Stimulated activated CD4-positive, alpha-beta T cell treated with anti-CD3 and anti-CD28 coated beads, Interleukin-12 subunit alpha, Interleukin-12 subunit beta, amount 100 ng/mL, for 24 hours (primary cell): Measurements from ENCODE around the gene ABCA2.

Experiments
- DNase-seq, 2 experiments: peaks; one replicate each; pipeline ENCODE4 v3.0.0-alpha.2; 2020; ENCODE audit warnings: low read depth in 2 of 2

Gene ABCA2

GRCh38 chr9:136979769-136980587 is 48.1 kb downstream of the ABCA2 start:
- no peak for DNase-seq

GRCh38 chr9:136978865-136979544 is 49.0 kb downstream of the ABCA2 start:
- no peak for DNase-seq

DNA sequence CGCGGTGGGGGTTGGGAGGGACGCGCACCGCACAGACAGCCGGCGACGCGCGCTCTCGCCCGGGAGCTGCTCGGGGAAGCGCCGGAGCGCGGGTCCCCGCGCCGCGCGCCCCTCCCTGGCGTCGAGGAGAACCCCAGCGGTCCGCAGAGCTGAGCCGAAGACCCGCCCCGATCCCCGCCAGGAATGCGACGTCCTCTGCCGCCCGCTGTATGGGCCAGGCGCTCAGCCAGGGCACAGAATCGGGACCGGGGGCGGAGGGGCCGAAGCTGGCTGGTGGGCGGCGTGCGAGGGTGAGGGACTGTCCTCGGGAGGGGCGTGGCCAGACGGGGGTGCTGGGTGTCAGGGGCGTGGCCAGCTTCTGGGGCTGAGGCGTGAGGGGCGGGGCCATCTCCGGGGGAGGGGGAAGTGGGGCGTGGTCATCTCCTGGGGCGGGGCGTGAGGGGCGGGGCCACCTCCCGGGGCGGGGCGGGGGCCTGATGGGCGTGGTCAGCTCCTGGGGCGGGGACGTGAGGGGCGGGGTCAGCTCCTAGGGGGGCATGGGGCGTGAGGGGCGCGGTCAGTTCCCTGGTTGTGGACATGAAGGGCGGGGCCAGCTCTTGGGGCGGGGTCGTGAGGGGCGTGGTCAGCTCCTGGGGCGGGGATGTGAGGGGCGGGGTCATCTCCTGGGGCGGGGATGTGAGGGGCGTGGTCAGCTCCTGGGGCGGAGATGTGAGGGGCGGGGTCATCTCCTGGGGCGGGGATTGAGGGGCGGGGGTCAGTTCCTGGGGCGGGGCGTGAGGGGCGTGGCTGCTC is 49.8 kb downstream of the ABCA2 start:
- DNase-seq: peak; percentile 39 to 55

DNA sequence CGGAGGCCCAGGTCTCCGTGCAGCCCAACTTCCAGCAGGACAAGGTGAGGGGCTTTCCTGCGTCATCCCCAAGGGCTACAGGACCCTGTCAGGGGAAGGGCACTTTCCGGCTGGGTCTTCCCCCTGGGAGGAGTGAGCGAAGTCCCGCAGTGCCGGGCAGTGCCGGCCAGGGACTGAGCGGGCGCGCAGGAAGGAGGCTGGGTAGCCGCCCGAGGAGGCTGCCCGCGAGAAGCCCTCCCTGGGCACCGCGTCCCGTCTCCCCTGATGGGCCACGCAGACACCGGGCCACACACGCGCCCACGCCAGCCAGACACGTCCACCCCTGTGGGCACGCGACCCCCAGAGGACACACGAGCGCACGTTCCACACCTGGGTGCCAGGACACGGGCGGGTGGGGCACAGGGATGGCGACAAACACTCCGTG is 50.4 kb downstream of the ABCA2 start:
- no peak for DNase-seq

DNA sequence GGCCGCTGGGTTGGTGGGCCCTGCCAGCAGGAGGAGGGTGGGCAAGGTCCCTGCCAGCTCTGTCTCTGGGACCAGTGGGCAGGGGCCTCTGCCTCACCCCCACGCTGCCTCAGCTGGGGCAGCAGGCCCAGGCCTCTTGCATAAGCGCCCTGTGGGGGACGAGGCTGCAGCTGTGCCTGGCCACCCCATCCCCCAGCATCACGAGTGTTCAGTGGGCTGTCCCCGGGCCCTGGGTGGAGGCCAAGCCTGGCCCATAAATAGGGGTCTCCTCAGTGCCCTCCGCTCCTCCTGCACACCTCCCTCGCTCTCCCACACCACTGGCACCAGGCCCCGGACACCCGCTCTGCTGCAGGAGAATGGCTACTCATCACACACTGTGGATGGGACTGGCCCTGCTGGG is 50.8 kb downstream of the ABCA2 start, which contains the start of gene PTGDS:
PTGDS (plus strand) TSS at position 282 of the 400 bp plus-strand sequence; CDS start at position 357, 75 bp downstream.
- no peak for DNase-seq

- DNase-seq: no peak
Measured at GRCh38 chr9:136975644-136976043, 52.4 kb downstream of the ABCA2 start.

DNA sequence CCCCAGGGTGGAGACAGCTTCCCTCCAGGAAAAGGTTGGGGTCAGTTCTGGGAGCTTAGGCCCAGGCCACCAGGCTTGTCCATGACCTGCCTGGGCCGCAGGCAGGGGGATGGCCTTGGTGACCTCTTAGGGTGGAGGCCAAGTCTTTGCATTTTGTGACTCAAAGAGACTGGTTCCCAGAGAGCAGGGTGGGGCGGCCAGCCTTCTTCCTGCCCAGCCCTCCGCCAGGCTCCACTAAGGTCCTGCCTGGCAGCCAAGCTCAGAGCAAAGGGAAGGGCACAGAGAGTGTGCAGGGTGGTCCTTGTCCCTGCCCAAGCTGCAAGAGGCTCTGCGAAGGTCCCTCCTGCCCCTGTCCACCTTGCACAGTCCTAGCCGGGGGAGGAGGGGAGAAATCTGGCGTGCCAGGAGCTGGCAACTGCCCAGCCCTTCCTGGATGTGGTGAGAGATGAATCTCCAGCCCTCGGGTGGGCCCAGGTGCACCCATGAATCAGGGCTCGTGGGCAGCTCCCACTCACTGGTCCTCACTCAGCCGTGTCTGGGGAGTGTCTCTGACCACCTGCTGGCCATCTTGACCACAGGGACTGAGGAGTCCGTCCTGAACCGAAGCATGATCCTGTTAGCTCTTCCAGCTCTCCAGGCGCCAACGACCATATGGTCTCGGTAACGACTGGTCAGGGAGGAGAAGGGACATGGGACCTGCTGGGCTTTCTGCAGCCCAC is 53.1 kb downstream of the ABCA2 start:
- DNase-seq: no peak

- no peak for DNase-seq
Measured at GRCh38 chr9:136973618-136974617, 54.1 kb downstream of the ABCA2 start.

DNA sequence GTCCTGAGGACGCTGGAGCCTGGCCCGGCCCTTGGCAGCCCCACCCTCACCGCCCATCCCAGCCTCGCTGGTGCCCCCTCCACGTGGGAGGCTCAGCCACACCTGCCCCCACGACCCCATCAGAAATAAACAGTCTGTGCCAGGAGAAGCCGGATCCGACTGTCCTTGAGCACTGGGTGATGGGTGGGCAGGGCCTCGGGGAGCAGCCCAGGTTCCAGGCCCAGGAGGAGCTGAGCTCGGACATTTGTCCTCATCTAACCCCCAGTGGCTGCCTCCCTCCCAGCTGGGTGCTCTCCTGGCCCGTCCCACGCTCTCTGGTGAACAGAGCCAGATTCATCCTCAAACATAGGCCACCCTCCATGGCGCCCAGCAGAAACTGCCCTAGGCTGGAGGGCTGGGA is 55.3 kb downstream of the ABCA2 start:
- no peak for DNase-seq

DNA sequence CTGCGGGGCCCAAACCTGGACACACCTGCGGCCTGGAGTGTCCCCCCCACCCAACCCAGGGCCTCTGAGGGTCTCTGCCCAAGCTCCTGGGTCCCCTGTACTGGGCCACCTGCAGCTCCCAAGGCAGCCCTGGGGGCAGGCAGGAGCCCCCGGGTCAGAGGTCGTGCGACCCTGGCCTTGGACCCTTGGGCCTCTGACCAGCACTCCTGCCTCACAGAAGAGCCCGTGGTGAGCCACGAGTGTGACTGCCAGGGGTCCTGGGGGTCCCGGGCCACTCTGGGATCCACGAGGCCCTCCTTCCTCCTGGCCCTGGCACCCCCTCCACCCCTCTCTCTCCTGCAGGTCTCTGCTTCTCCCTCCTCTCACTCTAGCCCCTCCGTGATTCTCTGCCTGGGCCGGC is 55.7 kb downstream of the ABCA2 start:
- DNase-seq: no peak

DNA sequence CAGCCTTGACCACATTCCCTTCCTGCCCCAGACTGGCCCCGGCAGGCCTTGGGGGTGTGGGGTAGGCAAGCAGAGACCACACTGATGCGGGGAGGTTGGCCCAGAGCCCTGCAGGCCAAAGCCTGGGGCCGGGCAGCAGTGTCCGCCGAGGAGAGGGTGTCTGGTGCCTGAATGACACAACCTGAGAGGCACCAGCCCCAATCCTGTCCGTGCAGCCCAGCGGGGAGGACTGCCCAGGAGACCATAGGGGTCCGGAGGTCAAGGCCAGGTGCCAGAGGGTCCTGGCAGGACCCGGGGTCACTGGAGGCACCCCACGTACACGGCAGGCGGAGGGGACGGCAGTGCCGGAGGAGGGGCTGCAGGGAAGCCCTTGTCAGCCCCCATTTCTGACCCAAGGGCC is 56.3 kb downstream of the ABCA2 start:
- no peak for DNase-seq

- no peak for DNase-seq
Measured at GRCh38 chr9:136970361-136970760, 57.7 kb downstream of the ABCA2 start.

DNA sequence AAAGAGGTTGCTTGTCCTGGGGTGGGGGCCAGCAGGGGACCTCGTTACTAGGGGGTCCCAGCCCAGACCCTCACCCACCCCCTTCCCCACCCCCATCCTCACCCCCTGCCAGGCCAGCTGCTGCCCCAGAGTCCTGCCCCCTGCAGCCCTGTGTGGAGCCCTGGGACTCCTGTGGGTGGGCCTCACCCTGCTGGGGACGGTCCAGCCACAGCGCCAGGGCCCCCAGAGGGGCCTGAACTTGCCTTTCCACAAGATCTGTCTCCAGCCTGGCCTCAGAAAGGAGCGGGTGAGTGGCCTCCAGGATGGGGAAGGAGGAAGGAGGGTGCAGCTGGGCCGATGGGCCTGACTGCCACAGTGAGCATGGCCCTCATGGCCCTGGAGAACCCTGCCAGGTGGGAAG is 58.3 kb downstream of the ABCA2 start:
- no peak for DNase-seq

- DNase-seq: no peak
Measured at GRCh38 chr9:136969150-136969549, 58.9 kb downstream of the ABCA2 start.

GRCh38 chr9:136968333-136969127 is 59.5 kb downstream of the ABCA2 start:
- no peak for DNase-seq

DNA sequence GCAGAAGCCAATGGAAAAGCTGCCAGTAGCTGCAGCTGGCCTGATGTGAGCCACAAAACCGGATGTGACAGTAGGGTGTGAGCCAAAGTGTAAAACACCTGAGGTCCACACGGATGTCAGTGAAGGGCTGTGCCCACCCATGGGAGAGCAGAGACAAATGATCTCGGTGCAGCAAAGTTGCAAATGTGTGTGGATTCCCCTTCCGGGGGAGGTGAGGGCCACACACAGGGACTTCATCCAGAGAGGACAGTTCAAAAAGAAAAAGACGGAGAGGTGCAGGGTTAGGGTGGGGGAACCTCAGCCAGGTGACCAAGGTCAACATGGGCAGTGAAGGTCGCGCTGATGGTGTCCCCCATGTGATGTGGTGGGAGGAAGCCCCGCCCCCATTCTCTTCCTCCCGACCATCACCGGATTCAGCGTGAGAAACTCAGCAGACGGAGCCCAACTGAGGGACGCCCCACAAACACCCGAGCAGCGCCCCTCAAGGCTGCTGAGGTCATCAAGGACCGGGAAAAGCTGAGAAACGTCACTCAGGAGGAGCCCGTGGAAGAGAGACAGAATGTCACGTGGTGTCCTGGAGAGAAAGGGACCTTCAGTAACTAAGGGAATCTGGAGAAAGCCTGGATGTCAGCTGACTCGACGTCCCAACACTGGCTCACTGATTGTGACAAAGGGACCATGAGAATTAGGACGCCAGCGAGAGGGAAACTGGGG is 62.1 kb downstream of the ABCA2 start:
- no peak for DNase-seq

GRCh38 chr9:136964833-136965422 is 63.1 kb downstream of the ABCA2 start:
- DNase-seq: no peak

DNA sequence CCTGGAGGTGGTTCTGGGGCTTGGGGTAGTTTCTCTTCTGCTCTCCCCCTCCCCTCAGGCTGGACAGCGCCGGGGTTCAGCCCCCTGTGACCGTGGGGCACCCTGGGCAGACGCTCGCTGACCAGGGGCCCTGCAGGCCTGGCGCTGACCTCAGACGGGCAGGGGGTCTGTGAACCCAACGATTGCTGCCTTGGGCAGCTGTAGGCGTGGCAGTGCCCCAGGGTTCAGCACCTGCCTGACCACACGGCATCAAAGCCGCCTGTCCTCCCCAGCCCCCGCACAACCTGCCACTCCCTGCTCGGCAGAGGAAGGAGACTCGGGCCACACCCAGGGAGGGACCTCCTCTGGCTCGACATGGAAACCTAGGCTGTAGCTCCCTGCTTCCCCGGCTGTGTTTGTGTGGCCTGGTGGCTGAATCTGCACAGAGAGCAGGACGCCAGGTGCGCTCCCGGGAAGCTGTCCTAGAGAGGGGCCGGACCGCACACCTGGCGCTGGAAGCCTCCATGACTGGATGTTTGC is 63.8 kb downstream of the ABCA2 start:
- no peak for DNase-seq
